ENCODE results near the gene LHFPL3.
"Not testable (repeated sequence)": the region's sequence is repeated elsewhere in the genome, so short reads cannot be mapped to it uniquely, and the experiment has no call there.

Gene LHFPL3

DNA sequence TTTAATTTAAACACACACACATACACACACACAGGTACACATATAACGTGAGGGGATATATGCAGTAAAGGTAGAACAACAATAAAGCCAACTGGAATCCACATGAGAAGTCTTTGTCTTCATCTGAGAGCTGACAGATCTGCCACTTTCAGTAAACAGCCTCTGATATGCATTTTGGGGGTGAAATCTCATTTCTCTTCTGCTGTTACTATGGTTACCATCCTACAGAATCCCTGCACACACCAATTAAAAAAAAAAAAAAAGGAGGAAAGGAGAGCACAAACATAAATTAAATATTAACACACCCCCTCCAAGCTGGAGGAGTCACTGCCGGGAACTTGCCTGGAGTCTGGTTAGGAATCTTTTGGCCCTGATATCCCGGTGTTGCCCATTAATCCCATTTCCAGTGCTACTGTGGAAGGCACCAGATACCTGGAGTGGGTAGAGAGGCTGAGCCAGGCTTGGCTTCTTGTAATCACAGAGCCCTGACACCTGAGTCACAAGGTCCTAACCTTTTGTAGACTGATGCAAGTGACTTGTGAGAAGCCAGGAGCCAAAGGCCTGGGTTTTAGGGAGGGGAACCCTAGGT, 169.1 kb downstream of the LHFPL3 start:
- DNase-seq, result no peak

DNA sequence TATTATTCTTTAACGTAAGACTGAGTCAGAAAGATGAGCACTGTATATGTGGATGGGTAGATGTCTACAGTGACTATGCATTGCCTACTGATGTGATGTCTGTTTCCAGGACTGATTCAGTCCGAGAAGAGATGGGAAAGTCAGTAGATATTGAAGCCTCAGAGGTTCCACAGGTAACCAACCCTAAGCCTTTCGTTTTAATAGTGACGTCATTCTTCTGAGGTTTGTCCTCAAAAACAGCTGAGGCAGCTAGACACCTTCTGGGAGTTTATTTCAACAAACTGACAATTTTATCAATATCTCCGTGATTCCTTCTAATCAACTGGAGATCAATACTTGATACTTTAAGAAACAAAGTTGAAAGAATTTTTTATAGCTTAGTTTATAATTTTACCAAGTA, 171.6 kb downstream of the LHFPL3 start:
- DNase-seq, result no peak

DNA sequence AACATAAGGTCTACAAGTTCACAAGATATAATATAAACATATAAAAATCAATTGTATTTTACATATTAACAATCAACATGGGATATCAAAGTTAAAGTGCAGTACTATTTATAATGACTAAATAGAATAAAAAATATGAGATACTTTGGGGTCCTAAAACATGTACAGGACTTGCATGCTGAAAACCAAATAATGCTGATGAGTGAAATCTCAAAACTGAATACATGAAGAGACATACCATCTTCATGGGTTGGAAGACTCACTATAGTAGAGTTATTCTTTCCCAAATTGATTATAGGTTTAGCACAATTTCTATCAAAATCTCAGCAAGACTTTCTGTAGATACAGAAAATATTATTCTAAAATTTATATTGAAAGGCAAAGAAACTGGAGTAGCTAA, 181.5 kb downstream of the LHFPL3 start:
- DNase-seq, result no peak

DNA sequence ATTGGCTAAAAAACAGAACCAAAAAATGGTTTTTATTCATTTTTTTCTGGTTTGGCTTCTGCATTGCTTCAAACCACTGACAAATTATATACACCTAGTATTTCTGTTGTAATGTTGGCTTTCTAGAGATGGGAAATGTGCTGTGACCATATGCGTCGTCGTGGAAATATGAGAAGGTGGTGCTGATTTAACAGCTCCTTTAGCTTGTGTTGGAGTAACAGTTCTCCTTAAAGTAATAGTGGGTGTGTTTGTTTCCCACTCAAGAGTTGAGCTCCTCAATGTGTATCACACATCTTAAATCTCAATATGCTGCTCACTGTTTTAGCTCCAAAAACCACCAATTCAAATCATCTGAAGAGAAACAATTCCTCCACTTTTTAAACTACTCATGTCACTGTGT, 196.4 kb downstream of the LHFPL3 start:
- DNase-seq, result no peak

DNA sequence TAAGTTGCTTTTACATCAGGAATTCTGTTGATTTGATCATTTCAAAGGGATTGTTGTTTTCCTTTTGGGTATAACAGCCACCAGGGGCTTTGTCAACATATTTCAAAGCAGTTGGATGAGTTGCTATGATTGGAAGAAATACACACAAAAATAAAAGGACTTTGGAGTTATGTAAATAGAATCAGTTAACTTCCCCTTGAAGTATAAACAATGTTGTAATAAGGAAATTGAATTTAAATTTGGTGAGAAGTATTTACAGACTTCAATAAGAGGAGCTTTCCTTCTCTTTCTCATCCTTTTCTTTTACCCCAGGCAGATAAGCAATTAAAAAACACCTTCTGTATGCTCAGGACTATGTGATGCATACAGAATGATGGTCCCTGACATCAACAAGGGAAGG, 199.7 kb downstream of the LHFPL3 start:
- no peak for DNase-seq

DNA sequence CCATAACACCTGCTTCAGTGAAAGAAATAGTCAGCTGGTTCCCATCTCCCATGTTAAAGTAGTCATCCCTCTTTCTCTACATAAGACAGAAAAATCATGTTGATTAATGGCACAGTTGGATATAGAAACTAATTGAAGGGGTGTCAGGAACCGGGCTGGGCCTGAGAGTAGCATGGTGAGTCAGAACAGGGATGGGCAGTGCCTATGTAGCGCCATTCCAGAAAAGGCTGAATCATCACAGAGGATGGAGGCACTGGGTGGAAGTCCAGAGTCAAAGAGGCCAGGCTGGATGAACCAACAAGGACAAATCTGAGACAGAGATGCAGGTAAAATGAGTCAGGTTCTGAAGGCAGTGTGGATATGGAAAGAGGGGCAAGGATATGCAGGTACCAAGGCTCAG, 201.2 kb downstream of the LHFPL3 start:
- no peak for DNase-seq

DNA sequence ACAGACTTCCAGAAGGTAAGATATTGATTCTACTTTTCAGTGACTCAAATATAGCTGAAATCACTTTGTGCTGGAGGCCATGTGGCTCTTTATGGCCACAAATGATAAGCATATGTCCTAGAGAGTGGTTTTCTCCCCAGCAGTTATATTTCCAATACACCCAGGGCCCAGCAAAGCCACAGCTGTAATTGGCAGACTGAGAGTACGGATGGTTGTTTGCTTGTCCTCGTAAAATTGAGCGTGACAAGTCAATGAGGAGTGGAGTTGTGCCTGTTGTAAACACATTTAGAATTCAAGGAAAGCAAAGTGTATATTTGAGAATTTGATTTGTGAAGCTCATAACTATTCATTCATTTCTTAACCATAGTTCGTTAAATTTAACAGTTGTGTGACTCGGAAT, 201.8 kb downstream of the LHFPL3 start:
- DNase-seq, result no peak

DNA sequence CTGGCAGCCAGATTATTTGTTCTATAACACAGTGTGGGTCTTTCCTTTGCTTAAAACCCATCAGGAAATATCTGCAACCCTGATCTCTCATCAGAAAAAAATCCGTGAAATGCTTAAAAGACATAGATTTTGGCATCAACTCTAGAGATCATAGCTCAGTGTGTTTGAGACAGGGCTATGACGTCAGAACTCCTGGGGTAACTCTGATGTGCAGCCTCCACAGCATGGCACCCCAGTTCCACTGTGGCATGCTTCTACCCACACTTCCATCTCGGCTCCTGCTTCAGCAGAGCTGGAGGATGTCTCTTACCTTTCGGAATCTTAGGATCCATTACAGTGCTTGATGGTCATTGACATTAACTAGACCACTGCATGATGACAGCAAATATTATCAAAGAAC, 205.7 kb downstream of the LHFPL3 start:
- no peak for DNase-seq

DNA sequence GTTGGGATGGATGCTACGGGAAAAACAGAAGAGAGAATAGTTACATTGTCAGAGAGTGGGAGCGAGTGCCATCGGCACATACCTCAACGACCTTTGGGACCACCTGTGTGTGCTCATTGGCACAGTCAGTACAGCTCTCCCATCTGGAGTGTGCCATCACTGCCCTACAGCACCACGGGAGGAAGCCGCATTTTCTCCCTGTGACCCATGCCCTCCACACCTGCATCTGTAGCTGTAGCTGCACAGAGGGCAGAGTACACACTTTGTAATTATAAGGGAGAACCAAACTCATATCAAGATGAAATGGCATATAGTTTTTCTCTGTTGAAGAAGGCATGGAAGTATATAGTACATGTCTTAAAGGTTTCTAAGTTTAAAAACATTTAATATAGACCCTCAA, 207.4 kb downstream of the LHFPL3 start:
- no peak for DNase-seq

DNA sequence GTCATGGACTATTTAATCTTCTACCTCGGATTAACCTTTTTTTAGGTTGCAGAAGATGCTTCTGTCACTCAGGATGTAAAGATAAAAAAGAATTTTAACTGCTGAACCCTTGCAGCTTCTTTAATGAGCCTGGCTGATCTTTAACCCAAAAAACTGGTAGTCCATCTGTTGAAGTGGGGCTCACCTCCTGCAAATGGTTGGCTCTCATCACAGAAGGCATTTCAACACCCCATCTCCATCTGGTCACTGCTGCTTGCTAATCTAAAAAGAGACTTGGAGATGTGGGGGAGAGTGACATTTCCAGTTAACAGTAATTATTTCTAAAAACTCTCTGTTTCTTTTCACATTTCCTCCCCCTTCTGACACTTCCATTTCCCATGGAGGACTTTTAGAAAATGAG, 208.6 kb downstream of the LHFPL3 start:
- DNase-seq, result no peak

DNA sequence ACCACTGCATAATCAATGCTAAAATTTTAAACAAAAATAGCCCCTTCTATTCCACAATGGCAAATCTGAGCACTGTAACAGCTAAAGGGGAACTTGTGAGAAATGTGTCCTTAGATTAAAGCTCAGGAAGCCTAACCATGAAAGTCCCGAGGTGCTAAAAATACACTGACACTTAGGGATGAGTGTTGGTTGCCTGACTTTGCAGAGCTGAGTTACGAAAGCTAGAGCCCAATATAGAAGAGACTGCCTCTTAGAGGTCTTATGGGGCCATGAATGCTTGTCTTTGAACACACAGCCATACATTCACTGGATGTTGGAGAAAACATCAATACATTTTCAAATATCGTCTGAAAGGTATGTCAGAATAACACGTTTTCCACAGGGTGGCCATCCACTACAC, 209.7 kb downstream of the LHFPL3 start:
- no peak for DNase-seq

DNA sequence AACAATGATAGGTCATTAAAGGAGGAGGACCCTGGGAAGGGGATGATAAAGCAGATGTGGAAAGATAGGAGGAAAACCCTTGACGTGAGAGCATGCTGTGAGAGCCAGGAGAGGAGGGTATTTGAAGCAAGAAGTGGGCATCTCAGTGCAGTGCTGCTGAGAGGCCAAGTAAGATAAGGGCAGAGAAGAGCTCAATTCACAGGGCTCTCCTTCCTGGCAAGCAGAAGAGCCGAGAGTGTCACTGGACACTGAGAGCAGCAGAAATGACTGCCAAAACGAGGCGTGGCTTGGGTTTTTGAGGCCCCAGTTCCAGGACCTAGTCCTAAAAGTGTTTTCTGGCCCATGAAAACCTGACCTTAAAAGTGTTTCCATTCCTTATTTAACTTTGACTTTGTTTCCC, 213.5 kb downstream of the LHFPL3 start:
- DNase-seq, result no peak

DNA sequence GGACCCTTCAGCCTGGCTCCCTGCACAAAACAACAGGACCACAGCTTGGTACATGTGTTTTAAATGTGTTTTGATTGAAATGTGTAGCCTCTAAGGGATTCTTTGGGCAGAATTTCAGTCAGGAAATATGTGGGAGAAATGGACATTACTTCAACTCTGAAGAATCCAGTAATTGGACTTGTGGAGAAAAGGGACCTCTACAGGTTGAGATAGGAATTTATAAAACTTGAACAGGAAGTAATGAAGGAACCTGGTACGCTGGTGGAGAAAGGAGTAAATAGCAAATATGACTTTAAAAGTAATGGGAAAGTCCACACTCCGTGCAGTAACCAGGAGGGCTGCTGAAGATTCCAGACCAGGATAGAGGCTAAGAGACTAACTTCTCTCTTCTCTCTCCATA, 220.5 kb downstream of the LHFPL3 start:
- peak; percentile 57 for DNase-seq

DNA sequence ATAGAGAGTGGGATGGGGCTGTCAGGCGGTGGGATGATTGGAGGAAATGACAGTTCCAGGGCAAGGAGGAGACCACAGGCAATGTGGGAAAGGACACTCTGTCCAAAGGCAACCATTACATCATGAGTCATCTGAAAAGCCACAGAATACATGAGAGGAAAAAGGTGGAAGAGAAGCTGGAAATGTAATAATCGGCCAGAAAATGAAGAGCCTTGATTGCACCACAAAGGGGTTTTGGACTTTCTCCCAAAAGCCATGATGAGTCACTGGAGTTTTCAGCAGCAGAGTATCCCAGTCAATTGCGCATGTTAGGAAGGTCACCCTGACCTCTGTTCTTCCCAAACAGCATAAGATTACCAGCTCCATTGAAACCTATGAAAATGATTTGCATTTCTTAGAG, 222.0 kb downstream of the LHFPL3 start:
- DNase-seq, result no peak

DNA sequence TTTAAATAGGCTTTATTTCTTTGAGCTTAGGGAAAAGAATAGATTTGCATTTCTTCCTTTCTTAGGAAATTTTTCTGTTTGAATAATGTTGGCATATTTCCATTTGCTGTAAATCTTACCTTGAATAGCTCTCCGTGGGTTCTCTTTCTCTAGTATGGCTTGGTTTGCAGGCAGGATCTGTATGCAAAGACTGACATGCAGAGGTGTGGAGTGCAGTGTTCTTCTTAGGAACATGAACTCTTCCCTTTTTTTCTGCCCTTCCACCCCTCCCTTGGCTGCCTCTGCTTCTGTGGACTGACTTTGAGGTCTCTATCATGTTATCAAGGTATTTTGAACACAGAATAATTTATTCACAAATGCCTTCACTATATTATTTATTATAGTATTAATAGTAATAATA, 222.8 kb downstream of the LHFPL3 start:
- DNase-seq, result no peak

DNA sequence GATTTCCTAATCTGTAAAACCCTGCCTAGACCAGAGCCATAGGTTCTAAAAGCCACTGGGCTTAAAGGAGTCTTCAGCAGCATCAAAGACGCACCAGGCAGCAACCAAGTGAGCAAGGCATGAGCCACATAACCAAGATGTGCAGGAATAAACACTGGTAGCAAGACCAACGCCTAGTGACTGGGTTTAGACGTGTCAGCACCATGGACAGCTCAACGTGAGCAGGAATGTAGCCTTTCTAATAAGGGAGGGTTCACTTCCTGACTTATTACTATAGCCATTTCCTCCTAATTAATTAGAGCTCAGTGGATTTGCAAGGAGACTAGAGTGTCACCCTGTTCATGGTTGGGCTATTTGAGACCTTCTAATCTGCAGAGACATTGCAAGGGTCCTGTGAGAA, 223.7 kb downstream of the LHFPL3 start:
- no peak for DNase-seq

DNA sequence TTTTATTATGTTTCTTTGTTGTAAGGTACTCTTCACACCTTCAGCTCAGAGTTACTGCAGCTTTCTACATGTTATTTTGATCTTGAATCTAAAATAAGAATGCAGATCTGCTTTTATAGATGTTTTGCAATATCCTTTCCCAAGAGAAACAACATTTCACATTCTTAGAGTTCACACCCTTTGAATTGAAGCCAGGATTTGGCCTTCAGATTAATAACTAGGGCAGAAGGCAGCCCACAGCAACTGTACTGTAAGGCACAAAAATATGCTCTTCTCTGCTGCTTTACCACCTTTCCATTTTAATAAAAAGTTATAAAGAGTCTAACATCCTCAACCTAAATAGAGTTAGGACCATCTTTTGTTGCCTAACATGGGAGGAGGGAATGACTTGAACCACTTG, 224.7 kb downstream of the LHFPL3 start:
- DNase-seq, result no peak

DNA sequence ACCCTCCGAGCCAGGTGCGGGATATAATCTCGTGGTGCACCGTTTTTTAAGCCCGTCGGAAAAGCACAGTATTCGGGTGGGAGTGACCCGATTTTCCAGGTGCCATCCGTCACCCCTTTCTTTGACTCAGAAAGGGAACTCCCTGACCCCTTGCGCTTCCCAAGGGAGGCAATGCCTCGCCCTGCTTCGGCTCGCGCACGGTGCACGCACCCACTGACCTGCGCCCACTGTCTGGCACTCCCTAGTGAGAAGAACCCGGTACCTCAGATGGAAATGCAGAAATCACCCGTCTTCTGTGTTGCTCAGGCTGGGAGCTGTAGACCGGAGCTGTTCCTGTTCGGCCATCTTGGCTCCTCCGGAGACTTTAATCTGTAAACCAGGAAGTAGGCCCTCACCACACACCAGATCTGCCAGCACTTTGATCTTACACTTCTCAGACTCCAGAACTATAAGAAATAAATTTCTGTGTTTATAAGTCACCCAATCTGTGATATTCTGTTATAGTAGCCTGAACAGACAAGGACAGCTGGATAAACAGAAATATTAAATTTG, 235.0 kb downstream of the LHFPL3 start:
- not testable (repeated sequence) for DNase-seq

DNA sequence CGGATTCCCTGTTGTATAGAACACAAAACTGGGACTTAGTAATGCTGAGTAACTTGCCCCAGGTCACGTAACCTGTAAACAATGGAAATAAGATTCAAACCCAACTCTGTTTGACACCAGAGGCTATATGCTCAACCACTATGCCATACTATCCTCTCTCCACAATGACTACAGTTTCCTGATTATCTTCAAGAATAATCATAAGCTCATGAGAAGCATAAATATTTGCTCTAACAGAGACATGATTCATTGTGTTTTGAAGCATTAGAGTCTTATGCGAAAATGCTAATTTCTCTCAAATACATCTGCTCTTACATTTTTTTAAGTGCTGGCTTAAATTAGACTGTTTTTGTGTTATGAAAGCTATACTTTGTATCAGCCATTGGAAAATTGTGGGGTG, 241.3 kb downstream of the LHFPL3 start:
- DNase-seq, result no peak

DNA sequence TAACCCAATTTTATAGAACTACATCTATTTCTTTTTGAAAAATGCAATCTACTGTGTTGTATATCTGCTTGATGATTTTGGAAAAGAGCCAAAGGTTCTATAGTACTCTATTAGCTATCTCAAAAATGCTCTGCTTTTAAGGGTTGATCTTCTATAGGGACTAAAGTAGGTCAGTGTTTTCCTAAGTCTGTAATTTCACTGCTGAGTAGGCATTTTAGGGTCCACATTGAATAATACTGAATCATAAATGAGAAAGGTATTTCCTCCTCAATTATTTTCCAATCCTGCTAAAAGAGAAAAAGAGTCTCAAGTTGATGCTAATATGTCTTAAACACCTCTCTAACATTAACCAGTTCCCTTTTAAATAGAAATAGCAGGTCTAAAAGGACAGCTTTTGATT, 244.2 kb downstream of the LHFPL3 start:
- no peak for DNase-seq

DNA sequence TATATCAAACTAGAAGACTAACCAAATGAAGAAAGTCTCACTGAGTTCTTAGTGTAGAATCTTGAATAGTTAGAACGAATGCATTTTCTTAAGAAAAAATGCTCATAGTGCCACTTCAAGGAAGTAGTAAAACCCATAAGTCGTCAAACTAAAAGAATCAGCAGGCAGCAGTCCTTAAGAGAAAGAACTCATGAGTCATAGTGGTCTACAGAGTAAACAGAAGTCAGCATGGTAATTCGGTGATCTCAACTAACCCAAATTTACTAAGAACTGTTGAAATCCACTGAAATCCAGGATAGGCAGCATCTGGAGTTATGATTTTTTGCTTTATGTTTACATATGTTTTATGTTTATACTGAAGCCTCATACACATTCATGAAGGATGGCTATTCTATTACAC, 256.2 kb downstream of the LHFPL3 start:
- no peak for DNase-seq

DNA sequence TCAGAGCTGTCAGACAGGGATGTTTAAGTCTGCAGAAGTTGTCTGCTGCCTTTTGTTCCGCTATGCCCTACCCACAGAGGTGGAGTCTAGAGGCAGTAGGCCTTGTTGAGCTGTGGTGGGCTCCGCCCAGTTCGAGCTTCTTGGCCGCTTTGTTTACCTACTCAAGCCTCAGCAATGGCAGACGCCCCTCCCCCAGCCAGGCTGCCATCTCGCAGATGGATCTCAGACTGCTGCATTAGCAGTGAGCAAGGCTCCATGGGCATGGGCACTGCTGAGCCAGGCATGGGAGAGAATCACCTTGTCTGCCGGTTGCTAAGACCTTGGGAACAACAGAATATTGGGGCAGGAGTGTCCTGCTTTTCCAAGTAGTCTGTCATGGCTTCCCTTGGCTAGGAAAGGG, 267.2 kb downstream of the LHFPL3 start:
- not testable (repeated sequence) for DNase-seq

DNA sequence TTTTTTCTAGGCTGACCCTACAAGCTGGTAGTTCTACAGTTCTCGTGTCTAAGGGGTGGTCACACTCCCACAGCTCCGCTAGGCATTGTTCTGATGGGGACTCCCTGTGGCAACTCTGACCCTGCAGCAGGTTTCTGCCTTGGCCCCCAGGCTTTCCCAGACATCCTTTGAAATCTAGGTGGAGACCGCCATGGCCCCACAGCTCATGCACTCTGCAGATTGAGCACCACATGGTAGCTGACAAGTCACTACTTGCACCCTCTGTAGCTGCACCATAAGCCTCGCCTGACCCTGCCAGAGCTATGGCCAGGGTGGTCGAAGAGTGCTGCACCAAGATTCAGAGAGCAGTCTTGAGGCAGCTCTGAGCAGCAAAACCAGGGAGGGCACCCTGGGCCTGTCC, 275.6 kb downstream of the LHFPL3 start:
- no peak for DNase-seq

DNA sequence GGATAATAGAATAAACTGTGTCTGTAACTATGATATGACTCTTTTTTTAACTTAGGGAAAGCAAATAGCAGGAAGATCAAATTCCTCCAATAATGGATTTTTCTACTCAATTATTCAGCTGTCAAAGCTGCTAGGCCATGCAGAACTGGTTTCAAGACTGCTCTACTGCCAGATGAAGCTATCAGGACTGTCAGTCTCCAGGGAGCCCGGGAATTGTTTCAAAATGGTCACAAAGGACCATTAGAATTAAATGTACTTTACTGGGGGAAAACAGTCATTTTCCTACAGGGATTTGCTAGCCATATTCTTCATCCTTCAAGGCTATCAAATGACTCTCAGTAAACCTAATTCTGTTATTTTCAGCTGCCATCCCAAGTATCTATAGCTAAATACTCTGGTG, 276.3 kb downstream of the LHFPL3 start:
- DNase-seq, result no peak

DNA sequence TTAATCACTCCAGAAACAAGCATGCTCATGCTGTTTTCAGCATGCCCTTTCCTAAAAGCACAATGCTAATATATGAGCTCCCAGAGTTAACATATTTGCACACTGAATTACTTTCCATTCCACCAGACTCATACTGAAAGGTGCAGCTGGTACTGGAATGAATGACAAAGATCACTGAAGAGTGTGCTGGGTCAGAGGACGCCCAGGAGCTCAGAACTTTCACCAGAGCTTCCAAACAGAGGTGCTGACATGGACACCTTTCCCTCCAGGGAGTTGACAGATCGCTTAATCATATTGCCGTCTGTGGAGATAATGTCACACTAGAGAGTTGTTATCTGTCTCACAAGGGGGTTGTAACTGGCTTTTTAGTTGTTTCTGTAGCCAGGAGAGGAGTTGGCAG, 292.9 kb downstream of the LHFPL3 start:
- DNase-seq, result no peak

DNA sequence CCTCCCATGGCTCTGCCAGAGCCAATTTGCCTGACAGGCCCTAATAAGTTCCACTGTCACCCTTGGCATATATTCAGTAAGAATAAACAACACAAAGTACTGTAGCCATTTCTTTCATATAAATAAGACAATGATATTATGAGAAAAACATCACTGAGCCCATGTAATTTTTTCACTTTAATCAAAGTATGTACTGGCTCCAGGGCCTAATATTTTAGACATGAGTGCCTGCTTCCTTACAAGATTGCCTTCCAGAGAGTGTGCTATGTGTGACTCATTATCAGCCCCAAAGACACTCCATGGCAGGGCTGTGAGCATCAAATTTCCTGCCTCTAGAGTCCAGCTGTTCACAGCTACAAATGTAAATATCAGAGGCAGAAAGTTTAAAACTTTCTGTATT, 297.6 kb downstream of the LHFPL3 start:
- no peak for DNase-seq

Measured in NCI-H526 treated with DMSO at 0.1 percent for 48 hours (cell line).